GM21786 (cell line): Measurements from ENCODE around the gene FOXI1.
"Not testable (repeated sequence)": the region's sequence is repeated elsewhere in the genome, so short reads cannot be mapped to it uniquely, and the experiment has no call there.

Experiments
- ATAC-seq: cut with Tn5 transposase; IDR thresholded peaks from one replicate; pipeline ENCODE4 v1.9.1; 2021; ENCODE audit not compliant: unreplicated experiment

The FOXI1 gene

DNA sequence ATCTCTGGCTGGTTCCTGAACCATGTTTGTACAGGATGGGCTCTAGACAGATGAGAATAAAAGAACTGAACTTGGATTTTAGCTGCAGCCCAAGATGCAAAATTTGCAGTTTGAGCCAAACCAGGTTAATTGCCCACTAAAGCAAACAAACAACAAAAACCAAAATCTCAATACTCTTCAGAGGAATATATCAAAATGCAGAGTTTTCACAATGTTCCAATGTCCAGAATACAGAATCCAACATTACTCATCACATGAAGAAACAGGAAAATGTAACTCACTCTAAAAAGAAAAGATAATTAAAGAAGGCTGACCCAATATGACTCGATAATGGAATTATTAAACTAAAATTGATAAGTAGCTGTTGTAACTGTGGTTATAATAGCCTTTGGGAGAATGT lies 20.4 kb downstream of the FOXI1 start:
- no peak for ATAC-seq

DNA sequence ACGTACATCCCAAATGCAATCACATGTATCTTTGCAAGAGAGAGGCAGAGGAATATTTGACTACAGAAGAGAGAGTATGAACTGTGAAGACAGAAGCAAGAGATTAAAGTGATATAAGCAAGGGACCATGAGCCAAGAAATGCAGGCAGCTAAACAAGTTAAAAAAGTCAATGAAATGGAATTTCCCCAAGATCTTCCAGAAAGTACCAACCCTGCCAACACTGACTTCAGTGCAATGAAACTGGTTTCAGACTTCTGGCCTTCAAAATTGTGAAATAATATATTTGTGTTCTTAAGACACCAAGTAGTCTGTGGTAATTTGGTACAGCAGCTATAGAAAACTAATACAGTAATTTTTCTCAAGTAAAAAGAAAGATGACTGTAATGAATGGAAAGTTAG lies 20.9 kb downstream of the FOXI1 start:
- ATAC-seq: no peak

DNA sequence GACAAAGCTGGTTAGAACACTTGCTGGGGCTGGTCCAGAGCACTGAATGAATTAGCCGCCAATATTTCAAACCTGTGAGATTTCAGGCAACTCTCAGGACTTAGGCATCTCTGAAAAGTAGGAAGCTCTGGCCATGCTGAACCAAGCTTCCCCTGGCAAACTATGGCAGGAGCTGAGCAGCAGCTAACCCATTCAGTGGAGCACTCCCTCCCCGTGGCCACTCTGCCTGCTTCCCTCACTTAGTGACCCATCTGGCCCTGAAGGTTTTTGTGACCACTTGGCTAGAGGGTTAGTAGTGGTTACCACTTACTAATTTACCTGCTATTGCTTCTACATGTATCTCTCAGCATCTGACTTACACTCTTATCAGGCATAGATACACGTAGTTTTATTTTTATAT lies 25.5 kb downstream of the FOXI1 start:
- no peak for ATAC-seq

DNA sequence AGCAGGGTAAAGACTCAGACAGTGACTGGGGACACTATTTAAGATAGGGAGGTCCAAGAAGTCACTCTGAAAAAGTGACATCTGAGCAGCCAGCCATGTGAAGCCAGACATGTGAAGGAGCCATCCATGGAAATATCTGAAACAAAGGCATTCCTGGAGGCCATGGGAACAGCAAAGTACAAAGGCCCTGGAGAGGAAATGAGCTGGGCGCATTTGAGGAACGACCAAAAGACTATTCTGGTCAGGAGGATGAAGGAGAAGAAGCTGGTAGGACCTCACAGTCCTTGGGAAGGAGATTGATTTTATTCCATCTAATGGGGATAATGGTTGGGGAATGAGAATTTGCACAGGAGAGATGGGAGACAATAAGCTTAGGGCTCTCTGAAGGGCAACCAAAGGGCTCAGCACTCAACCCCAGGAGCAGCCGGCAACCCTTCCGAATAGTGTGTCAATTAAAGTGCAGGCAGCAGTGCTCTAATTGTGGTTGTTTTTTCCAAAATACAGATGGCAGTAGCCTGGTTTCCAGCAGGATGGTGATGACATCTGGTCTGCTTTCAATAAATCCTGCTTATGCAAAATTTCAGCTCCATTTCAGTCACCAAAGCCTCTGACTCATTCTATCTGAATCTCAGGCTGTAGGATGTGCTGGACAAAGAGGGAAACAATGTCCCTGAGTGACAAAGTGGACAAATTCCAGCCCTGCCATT lies 26.7 kb downstream of the FOXI1 start:
- ATAC-seq: no peak

DNA sequence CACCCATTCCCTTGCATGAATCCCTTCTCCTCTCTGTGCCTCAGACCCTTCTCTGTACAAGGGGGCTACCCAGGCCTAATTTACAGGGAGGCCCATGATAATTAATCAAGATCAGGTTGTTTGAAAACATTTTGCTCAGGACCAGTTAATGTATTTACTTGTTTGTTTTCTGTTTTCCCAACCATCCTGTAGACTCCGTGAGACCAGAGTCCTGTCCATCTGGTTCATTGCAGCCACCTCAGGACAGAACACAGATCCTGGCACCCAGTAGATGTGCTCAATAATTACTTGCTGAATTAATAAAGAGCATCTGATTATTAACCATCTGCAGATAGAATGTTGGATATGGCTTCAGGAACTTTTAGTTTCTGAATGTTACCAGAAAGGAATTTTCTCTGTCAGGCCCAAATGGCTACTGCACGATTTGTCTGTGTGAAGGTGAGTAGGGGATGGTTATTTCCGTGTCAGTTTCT lies 27.3 kb downstream of the FOXI1 start:
- no peak for ATAC-seq

DNA sequence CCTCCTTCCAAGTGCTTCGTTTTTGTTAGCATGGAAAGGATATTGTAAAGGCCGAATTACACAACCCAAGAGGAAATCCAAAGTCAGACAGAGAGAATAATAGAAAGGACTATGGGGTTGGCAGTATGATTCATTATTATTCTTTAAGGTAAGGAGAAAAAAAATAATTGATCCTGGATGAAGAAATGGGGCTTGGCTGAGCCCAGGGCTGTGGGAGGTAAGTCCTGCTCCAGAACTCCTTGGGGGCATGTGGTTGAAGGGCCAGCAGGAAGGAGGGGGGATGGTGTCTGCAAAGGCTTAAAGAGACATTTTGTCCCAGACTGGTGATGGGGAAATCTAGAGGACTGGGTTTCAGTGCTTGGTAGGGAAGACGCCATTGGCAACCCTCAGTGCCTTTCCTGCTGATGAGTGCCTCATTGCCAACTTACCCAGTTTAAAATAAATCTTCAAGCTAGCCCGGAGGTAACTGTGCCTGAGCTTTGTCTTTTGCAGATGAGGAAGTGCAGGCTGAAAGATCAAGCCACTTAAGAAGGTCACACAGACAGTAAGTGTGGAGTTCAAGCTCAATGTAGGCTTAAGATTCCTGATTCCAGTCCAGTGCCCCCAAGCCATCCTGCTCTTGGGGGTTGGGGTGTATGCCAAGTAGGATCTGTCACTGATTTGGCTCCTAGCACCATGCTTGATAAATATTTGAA lies 30.2 kb downstream of the FOXI1 start:
- no peak for ATAC-seq

DNA sequence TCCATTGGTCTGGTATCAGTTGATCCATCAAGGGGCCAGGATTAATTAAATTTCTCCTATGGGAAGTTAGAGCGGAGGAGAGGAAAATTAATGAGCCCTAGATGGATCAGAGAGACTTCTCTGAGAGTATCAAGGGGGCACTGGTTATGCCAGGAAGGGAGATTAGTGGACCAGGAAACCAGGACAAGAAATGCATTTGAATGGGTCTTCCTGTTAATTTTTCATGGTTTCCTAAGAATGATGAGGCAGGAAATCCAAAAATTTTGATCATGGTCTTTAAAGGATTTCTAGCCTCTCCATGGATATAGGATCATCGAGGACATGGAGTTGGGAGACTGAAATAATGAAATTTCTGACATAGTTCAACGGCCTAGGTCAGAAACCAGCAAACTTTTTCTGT lies 30.8 kb downstream of the FOXI1 start:
- ATAC-seq: no peak

DNA sequence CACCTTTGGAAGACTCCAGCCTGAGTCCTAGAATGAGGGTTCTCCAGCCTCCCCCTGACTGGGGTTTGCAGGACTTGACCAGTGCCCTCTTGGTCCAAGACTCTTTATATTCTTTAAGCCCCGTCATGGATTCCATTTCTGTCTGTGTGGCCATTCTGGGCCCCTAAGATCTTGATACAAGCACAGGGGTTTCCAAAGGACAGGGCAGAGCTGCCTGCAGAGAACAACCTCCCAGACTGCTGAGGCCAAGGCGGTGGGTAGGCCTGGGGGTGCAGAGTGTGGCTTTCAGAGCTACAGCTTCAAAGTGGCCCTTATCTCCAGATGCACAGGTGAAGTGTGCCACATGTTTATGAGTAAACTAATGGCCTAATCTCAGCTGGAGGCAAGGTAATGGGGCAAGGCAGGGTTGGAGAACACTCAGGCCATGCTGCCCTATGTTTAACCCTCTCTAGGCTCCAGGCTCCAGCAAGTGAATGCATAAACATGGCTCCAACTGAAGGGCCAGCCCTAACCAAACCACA lies 32.1 kb downstream of the FOXI1 start:
- ATAC-seq: no peak

DNA sequence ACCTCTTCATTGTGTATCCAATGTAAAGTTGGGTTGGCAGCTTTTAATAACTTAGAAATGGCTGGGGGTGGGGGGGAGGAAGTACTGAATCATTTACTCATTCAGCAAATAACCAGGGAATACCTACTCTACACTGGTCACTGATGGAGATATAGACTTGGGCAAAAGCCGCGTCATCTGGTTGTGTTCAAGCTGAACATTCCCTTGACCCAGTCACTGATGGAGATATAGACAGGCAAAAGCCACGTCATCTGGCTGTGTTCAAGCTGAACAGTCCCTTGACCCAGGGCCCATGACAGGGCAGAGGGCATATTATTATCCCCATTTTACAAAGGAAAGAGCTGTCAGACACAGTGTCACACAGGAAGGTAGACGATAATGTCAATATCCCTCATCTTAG lies 32.6 kb downstream of the FOXI1 start:
- ATAC-seq: no peak

DNA sequence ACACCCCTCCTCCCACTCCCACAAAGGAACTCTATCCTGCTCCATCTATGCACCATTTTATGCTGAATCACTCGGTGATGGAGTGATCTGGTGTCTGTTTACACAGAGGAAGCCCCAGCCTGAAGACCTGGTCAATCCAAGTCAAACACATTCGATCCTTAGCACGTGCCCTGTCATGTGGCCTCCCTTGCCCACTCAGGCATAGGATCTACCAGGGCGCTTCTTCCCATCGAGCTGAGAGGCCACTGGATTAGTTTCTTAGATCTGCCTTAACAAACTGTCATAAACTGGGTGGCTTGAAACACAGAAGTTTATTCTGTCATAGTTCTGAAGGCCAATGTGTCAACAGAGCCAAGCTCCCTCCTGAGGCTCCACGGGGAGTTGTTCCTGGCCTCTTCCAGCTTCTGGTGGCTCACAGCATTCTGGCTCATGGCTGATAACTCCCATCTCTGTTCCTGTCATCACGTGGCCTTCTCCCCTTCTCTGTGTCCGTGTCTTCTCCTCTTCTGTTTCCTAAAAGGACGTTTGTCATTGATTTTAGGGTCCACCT lies 34.2 kb downstream of the FOXI1 start:
- no peak for ATAC-seq

DNA sequence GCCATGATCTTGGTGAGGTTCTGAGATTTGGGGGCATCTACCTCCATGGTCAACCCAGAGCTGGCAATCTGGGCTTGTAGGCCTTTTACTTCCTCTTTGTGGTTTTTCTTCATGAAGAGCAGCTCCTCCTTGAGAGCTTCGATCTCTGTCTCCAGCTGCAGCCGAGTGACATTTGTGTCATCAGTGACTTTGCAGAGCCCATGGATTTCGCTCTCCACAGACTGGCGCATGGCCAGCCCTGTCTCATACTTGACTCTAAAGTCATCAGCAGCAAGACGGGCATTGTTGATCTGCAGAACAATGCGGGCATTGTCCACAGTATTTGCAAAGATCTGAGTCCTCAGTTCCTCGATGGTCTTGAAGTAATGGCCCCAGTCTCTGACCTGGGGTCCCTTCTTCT lies 35.5 kb downstream of the FOXI1 start:
- not testable (repeated sequence) for ATAC-seq

DNA sequence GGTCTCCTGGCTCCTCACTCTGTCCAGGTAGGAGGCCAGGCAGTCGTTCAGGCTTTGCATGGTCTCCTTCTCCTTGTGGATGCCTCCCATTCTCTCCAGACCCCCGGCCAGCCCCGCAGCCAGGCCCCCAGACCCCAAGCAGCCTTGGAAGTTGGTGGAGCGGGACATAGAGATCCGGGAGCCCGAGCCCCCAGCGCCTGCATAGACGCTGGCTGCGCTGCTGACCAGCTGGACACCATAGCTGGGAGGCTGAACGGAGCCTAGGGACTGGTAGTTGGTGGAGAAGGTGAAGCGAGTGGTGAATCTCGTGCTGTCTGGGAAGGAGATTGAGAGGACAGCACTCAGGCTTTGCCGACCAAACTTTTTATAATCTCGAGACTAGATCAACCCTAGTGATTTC lies 35.9 kb downstream of the FOXI1 start:
- ATAC-seq: no peak

DNA sequence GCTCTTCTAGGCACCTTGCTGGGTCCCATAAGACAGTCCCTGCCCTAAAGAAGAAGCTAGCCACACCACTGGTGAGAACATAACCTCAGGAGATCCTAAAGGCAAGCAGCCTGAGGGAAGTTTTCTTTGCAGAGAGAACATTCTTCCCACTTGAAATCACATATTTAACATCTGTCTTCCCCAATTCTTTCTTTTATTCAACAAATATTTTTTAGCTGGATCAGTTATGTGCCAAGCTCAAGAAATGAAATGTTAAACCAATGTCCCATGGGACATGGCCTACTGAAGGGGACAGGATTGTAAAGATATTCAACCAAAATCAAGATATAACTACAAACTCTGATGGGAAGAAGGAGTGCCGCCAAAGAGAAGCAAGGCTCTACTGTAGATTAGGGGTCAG lies 36.5 kb downstream of the FOXI1 start:
- ATAC-seq: no peak

DNA sequence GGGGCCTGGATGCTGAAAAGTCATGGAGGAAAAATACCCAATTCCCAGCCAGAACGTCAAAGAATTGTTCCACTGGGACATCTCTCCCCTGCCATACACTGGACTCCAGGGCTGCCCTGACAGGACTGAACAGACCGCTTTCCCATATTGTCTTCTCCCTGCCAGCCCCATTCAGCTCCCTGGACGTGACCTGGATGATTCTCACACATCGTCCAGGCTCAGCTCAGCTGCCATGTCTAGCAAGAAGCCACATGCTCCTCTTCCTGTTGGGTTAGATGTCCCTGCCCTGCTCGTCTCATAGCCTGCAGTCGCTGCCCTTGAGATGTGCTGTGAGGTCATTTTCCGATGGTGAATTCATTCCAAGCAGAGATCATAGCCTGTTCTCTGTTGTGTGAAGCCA lies 37.4 kb downstream of the FOXI1 start:
- ATAC-seq: no peak

DNA sequence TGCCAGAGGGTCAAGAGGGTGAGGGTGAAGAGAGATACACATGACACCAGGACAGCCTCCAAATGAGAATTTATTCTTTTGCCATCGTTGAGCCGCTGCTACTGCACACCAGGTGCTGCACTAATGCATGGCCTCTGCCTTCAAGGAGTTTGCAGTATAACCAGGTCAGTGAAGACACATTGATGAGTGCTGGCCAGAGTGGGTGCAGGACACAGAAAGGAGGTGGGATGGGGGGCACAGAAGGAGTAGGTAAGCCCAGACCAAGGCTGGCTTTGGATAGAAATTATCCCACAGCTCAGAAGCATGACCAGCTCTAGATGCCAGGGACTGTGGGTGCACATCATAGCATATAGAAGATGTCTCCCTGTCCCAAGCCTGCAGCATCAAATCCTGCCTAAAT lies 38.0 kb downstream of the FOXI1 start:
- no peak for ATAC-seq

DNA sequence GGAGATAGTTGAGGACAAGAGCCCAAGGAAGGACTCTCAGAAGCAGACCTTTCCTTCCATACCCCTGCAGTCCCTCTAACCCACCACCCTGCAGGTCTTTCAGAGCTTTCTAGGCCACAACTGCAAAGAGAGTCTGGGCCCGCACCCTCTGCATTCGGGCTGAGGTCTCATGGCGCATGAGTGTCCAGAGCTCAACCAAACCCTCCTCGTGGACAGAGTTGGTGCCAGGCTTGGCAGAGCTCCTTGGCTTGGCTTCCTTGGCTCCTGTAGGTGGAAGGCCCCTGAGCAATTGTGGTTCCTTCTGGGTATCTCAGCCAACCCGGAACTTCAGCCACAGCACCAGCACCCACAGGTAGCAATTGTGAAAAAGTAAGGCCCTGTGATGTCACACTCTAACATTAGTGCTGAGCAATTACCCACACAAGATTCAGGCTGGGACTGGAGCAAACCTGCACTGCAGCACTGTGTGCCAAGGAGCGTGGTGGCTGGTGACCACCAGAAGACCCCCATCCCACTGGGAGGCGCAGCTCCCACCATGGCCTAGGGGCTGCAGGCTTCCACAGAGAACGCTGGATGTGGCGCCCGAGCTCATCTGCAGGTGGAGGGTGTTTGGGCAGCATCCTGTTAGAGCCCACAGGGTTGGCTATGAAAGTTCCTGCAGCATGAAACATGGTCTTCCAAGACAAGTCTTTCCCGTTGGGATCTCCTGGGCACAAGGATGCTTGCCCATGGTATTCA lies 38.8 kb downstream of the FOXI1 start:
- no peak for ATAC-seq

DNA sequence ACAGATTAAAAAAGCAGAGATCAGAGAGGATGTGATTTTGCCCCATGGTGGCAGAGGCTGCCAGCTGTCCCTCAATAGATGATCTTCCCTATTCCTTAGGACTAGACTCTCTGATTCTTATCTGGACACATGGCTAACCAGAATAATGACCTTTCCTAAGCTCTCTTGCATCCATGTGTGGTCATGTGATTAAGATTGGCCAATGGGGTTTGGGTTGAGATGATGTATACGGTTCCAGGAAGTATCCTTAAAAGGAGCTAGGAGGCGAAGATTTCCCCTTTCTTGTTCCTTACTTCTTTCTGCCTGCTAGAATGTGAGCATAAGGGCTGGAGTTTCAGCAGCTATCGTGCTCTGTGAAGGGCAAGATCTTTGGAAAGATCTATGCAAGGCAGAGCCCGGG lies 39.8 kb downstream of the FOXI1 start:
- ATAC-seq: no peak

DNA sequence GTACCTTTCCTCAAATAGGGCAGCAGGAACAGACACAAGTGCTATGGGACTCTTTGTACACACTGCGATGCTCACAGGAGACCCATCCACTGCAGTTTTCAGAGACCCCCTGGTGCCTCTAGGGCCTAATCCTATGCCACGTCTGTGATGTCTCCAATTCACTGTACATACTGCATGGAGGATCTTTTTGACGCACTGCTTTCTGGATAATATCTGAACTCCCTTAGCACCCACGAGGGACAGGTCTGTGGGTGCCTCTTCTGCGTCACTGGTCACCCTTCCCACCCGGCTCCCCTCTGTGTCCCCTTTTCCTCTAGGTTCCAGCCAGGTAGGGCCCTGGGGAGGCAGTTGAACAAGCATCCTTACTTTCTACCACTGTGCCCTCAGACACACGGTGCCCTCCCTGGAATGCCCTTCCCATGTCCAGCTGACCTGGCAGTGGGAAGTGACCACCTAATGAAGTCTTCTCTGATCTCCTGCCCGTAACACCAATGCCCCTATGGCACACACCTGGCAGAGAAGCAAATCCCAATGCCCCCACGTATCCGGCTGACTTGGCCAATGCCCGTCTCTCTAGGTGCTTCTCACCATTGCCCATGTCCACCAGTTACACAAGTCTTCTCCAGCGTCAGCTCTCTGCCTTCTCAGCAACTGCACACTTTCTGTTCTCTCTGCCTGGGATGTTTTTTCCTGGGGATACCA lies 41.5 kb downstream of the FOXI1 start:
- ATAC-seq: no peak

DNA sequence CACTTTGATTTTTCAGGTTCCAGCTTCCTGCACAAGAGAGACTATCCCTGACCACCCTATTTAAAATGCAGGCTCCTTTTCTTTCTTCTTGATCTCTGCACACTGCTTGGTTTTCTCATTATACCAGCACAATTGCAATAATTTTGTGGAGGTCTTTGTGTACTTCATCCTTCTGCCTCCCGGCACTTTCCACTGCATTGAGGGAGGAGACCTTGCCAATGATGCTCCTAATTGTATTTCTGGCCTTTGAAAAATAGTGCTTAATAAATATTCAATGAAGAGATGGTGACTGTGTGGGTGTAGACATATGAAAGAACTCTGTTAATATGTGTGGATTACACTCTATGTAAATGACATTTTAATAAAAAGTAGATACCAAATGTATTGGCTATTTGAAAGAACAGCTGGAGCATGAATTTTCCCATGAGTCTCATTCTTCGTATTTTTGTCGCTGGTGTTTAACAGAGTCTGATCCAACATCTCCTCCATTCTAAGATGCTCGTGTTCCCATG lies 42.1 kb downstream of the FOXI1 start:
- no peak for ATAC-seq

DNA sequence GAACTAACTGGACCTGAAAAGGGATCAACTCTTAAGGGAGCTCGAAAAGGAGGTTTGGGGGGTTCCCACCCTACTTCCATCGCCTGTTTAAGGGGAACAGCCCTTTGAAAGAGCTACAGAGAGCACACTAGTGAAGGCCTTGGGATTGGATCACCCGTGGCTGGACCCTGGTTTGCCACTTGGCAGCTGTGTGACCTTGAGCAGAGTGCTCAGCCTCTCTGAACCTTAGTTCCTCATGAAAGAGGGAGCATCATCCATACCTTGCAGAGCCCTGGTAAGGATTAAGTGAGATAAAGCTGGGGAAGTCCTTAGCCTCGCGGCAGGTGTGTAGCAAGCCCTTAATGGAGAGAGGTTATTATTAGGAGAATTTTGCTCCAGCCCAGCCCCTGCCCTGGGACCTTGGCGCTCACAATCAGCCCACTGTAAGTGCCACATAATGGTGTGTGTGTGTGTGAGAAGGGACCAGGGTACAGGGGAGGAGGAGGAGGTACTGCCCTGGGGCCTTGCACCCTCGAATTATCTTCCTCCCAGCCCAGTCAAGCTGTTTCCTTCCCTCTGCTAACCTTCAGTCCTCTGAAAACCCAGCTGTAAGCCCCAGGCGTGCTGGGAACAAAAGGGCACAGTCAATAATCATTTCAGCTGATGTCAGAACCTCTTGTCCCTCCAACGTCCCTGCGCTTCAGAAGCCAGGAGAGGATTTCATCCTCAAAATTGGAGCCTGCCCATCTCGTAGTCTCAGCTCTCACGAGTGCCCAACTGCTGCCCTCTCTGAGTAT lies 42.9 kb downstream of the FOXI1 start:
- ATAC-seq: no peak
